Stimulated activated CD8-positive, alpha-beta memory T cell treated with anti-CD3 and anti-CD28 coated beads, Interleukin-4, amount 100 ng/mL, for 1 hour (primary cell): Measurements from ENCODE around the gene TDRD9.

Source experiments
- DNase-seq, 2 donors: peaks; one replicate each; pipeline ENCODE4 v3.0.0-alpha.2; 2020; ENCODE audit warnings: low read depth in 2 of 2, low spot score in 1 of 2

Gene TDRD9

DNA sequence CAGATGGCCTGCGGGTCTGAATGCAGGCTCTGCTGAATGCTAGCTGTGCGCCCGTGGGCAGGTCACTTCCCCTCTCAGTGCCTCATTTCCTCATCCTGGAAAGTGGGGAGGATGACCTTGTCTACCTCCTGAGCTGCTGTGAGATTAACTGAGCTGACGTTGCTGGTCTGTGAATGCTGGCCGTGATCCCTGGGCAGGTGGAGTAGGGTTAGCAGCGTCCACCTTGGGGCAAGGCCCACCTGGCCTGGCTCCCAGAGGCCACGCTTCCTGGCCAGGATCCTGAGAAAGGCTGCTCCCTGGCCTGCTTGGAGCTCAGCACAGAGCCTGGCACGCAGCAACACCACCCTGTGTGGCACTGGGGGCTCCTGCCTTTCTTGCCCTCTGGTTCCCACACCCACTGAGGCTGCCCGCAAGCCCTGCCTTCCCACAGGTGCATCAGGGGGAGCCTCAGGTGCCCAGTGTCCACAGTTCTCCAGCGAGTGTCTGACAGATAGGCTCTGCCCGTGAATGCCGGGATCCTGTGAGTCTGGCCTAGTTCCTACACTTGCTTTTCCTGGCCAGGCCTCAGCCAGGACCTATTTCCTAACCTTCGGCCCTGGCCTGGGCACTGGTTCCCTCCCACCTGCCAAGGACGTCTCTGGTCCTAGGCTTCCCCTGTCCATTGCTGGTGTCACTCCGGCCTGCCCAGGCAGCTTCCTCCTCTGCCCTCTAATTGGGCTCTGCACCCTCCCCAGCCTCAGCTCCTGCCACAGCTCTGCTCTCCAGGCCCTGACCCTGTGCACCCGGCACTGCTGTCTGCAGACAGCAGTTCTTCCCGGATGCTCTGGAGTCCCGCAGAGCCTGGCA is 37.2 kb upstream of the TDRD9 start:
- no peak for DNase-seq

DNA sequence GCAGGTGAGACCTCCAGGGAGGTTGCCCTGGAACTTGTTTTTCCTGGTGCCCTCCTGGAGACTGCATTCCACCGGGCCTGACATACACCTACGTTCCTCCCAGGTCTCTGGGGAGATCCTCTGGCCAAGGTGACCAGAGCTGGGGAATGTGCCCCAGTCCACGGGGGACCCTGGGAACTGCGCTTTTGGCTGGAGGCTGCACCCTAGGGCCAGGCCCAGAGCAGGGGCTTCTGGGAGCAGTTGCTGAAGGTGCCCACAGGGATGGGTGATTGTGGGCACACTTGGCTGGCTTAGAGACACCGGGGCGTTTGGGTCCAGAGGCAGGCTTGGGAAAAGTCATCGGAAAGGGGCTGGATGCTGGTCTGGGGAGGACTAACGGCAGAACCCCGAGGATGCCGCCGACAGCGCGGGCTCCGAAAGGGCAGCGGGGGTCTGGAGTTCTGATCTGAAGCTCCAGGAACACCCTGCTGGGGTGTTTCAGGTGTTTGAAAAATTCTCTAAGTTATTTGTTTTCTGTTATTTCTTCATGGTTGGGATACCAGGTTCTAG is 36.5 kb upstream of the TDRD9 start:
- no peak for DNase-seq

DNA sequence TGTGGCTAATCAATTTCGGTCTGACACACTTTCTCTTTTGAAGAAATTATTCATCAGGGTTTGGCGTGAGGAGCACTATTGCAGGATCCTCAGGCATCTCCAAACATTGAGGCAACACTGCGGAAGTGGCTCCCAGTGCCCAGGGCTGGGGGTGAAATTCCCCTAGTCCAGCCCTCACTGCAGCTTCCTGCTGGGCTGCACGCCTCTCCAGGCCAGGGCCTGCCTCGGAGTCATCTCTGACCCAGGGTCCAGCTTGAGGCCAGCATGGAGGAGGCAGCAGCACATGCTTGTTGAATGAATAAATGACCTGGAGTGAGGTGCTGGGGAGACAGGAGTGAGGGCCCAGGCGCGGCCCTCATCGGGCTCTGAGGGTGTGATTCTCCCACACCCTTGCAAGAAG is 36.0 kb upstream of the TDRD9 start:
- no peak for DNase-seq

DNA sequence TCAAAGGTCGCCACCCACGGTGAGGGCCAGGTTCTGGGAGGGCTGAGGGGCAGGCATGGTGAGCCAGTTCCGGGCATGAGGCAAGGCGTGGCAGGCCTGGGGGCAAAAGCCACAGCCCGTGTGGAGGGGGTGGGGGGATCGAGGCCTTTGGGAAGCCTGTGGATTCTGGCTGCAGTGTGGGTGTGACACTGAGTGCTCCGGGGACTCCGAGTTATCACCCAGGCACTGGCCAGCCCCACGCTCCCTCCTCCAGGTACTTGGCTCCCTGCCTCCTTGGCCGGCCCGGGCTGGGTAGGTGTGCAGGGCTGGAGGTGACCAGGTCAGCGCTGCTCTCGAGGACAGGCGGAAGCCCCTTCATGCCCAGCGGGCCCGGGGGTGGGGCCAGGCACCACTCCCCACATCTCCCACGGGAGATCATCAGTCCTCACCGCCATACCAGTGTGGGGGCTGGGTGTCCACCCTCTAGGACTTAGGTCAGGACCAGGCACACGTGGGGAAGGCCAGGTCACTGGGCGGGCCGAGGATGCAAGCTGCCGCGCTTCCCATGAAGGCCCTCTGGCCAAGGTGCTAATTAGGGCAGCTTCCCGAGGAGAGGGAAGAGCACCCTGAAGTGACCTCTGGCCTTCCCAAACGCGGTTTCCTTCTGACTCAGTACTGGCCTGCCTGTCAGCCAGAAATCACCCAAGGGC is 34.1 kb upstream of the TDRD9 start:
- no peak for DNase-seq

DNA sequence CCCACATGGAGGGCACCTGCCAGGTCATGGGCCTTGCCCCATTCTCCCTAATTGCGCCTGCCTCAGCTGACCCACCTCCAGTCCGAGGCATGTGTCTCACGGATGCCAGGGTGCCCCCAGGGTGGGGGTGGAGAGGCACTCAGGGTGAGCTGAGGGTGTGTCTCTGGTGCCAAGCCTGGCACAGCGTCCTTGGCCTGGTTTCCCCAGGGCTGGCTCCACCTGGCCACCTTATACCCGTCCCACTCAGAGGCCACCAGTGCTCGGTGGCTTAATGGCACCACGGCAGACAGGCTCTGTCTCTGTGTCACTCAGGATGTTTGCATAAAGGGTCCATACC is 33.6 kb upstream of the TDRD9 start:
- no peak for DNase-seq

DNA sequence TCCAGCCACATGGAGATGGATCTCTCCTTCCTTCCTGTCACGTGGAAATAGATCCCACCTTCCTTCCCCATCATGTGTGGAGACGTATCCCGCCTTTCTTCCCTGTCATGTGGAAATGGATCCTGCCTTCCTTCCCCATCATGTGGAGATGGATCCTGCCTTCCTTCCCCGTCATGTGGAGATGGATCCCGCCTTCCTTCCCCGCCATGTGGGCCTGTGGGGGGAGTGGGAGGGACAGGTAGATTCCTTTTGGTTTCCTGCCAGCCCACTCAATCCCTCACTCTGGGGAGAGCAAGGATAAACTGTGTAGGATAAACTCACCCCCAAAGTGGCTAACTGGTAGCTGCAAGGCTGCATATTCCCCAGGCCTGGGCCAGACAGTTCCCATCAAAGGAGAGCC is 31.7 kb upstream of the TDRD9 start:
- no peak for DNase-seq

DNA sequence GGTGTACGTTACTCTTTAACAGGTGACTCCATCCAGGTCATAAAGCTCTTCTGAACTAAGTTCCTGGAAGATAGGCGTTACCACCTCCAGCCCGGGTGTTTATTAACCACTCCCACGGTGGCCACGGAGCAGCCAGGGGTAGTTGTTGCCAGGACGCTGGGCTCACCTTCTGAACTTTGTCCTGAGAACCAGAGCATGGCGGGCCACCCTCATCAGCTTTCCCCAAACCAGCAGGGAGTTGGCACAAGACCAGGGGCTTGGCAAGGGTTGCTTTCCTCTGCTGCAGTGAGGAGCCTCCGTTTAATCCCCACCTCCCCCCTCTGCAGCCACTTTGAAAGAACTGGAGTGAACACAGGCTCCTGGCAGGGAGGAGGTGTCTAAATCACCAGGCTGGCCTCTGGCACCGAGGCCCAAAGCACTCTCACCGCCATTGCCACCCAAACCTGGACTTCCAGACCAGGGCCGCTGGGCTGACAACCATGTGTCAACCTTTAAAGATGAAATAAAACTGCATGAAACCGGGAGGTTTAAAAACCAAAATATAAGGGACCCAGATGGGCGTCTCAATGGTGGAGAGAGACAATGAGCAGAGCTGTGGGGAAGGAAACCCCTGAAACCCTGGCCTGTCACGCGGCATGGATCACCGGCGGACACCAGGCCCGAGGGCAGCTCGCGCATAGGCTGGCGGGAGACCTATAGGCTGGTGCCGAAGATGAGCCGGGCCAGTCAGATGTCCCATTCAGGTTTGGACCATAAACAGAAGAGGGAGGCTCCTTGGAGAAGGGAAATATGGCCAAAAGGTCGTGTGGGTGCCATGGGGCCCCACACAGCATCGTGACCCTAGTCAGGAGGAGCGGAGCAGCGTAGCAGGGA is 30.9 kb upstream of the TDRD9 start:
- no peak for DNase-seq

DNA sequence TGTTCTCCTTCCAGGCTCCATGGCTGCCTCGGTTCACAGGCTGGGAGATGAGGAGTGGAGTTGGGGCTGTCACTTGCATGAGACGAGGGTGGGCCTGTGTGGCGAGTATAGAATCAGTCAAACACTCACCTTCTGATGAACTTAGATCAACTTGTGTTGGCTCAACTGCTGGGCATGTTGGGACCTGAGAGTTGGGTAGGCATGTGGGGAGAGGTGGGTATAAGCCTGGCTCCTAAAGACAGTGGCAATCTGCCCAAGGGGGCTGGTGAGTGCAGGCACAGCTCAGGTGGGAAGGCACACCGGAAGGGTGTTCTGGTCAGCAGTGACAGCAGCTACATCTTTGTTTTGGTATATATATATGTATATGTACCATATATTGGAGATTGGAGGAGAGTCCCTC is 30.1 kb upstream of the TDRD9 start:
- no peak for DNase-seq

DNA sequence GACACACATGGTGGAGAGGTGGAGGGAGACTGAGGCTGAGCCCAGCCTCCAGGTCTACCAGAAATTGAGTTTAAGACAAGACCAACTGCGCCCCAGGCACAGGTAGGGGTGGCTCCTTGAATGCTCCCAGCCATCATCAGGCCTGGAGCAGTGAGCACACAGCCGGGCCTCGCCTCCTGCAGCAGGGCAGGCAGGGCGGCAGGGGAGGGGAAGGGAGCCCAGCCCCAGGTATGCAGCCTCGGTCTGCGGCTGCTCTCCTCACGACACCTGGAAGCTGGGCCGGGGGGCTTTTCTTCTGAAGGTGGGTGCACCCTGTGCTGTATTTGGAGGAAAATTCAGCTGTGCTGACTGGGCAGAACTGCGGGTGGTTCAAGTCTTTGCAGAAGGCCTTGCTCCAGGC is 29.5 kb upstream of the TDRD9 start:
- no peak for DNase-seq

DNA sequence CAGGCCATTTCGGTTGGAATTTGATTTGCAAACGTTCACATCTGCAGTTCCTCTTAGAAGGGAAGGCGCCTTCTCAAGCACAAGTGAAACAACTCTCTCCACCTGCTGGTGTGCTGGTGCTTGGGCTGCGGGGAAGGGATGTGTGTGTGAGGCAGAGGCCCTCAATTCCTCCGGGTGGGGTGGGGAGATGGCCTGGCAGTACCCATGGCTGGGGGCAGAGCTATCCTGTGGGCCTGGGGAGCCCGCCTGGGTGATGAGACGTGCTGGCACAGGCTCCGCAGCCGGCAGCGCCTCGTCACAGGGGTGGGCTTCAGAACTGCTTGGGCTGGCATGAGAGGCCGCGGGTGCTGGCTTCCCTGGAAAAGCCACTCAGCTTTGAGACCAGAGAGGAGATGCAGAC is 28.9 kb upstream of the TDRD9 start:
- no peak for DNase-seq

DNA sequence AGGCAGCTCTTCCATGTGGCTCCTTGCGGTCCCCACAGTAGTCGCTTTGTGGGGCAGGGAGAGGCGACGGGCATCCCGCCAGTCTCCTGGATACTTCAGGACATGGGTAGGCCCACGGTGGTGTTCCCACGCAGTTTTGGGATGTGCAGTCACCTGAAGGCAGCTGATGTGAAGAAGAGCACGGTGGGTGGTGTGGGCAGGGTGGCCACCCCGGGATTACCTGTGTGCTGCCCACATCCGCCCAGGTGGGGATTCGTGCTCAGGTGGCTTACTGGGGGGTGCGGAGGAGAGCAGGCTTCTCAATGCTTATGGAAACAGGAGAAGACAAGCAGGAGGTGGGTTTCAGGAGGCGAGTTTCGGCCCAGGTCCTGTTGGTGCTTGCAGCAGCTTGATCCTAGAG is 28.4 kb upstream of the TDRD9 start:
- DNase-seq = no peak

DNA sequence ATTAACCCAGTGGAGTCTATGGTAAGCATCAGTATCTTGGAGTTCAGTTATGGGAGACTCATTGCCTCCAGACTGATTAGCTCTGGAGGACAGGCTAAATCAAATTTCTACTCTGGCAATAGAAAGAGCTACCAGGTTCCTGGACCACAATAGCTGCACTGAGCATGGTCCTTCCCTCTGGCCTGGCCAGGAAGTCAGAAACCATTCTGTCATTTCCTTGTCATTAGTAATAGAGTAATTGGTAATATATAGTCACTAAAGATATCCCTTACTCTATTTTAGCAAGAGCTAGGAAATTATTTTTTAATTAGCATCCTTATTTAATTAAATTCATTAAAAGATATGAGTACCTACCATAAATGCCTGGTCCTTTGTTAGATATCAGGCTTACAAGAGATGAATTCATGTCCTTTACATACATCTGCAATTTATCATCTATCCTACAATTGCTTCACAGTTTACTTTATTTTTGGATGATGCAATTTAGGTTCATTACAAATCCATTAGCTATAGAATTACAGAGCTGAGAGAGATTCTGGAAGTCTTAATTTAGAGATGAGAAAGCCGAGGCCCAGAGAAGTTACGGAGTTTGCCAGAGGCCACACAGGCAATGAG is 23.7 kb upstream of the TDRD9 start:
- no peak for DNase-seq

DNA sequence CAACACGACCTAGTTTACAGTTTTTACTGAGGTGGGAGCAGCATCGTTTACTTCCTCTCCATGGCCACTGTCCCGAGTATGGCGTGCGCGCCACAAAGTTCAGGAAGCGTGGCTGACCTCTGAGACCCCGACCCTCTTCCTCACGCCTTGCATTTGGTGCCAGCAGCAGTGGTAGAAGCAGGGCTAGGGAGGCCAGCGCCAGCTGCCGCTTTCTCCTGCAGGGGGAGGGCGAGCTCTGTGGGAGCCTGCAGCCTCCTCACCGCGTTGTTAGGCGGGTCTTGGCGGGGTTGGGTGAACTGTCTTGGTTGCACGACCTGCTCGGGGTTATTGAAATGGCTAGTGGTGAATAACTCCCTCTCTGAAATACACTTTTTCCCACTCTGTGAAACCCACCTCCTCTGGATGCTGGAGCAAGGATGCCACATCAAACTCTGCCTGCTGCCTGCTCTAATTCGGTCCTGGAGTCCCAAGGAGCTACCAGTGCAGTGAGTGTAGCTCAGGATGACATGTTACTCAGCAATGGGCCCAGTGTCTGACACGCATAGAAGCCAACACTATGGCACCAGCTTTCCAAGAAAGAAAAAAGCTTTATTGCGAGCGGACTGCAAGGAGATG is 22.3 kb upstream of the TDRD9 start:
- DNase-seq = no peak

DNA sequence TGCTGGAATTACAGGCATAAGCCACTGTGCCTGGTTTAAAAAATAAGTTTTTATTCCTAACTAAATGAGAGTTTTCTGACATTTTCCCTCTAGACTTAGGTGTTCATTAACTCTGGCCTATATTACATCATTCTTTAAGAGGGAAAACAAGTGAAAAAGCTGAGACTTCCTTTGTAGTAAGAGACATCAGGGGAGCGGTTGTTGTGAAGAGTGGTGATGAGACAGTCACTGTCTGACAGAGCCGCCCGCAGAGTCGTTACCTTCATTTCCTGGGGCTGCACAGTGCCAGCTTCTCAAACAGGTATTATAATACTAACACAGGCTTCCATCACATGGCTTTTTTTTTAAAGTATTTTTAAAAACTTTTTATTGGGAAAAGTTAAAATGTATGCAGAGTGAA is 19.7 kb upstream of the TDRD9 start:
- no peak for DNase-seq

DNA sequence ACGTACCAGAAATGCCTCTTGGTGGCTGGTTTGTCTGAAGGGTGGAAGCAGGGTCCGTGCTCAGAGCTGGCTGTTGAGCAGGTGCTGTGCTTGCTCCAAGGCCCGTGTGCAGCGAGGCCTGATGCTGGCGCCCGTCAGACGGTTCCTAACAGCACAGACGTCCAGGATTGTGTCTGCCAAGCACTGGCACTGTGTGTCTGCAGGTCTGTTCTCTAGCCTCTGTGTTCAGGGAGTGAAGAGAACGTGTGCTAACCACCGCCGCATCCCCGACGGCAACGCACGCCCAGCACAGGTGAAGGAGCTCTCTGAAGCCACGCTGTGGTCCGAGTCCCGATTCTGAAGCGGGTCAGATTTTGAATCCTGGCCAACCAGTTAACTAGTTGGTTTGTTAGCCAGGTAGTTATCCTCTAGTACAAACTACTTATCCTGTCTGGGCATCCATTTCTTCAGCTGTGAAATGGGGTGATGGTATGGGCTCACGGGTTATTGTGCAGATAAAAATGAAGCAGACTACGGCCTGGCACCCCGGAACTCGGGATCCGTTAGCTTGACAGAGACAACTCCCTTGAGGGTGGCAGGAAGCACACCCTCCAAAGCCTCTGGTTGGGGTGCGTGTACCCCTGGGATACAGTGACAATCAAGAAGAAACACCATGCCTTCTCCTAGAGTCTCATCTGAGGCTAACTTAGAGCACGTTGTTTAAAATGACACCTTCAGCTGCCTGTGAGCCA is 18.6 kb upstream of the TDRD9 start:
- no peak for DNase-seq

DNA sequence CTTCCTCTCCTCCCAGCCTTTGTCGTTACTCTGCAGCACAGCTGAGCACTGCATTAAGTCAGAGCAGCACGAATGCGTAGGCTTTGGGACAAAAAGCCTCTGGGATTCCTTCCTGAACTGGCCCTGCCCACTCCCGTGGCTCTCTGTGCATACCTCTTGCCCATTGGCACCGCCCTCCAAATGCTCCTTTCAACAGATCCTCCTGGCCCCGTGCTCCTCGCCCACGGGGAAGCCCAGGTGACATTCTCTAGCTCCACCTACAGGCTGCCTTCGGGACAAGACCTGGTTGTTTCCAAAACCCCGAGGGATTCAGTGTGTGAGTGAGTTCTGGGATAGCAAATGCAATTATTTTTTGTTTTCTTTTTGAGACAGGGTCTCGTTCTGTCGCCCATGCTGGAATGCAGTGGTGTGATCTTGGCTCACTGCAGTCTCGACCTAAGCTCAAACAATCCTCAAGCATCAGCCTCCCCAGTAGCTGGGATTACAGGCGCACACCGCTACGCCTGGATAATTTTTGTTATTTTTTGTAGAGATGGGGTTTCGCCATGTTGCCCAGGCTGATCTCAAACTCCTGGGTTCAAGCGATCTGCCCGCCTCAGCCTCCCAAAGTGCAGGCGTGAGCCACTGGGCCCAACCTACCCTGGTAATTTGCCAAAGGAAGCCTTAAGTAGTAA is 17.9 kb upstream of the TDRD9 start:
- DNase-seq = peak; percentile 22 to 52

DNA sequence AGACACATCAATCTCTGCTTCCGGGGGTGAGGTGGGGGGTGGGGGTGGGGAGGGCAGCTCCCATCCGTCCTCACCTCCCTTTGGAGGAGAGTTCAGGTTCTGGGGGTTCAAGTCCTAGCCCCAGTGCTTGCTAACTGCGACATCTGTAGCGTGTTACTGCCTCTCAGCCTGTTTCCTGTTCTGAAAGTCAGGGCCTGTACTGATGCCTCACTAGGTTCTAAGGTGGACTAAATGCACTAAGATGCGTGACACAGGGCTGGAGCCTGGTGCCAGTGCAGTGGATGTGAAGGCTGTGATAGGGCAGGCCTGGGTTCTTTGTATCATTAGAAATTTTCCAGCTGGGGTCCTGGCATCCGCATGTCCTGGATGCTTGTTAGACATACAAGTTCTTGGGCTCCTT is 17.3 kb upstream of the TDRD9 start:
- no peak for DNase-seq

DNA sequence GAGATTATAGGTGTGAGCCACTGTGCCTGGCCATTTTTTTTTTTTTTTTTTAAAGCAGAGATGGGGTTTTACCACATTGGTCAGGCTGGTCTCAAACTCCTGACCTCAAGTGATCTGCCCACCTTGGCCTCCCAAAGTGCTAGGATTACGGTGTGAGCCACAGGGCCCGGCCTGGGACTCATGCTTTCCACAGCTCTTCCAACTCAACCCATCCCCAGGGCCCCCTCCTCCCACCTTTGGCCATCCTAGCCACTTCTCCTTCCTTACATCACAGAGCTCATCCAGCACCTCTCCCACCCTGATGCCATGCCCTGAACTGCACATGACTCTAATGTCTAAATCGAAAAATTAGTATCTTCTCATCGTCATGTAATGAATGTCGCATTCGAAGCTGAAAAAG is 12.6 kb upstream of the TDRD9 start:
- no peak for DNase-seq

DNA sequence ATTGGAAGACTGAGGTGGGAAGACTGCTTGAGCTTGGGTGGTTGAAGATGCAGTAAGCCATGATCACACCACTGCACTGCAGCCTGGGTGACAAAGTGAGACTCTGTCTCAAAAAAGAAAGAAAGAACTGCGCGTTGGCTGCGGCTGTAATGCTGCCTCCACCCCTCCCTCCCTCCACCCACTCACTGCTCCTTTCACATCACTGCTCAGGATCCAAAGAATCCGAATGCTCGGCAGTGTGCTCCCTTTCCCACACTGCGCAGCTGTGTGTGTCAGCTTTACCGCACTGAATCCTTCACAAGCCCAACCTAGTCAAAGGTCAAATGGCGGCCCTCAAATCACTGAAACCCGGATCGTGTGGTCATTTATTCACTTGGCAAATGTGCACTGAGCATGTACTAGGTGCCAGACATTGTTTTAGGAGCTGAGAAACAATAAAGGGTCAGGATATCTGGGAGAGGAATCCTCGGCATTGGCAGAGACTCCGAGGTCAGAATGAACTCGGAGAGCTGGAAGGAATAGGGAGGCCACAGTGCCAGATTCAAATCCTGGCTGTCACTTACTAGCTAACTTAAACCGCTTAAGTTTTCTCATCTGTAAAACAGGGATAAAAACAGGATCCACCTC is 11.5 kb upstream of the TDRD9 start:
- no peak for DNase-seq
